ENCODE data around the gene IPPK.

IPPK gene

DNA sequence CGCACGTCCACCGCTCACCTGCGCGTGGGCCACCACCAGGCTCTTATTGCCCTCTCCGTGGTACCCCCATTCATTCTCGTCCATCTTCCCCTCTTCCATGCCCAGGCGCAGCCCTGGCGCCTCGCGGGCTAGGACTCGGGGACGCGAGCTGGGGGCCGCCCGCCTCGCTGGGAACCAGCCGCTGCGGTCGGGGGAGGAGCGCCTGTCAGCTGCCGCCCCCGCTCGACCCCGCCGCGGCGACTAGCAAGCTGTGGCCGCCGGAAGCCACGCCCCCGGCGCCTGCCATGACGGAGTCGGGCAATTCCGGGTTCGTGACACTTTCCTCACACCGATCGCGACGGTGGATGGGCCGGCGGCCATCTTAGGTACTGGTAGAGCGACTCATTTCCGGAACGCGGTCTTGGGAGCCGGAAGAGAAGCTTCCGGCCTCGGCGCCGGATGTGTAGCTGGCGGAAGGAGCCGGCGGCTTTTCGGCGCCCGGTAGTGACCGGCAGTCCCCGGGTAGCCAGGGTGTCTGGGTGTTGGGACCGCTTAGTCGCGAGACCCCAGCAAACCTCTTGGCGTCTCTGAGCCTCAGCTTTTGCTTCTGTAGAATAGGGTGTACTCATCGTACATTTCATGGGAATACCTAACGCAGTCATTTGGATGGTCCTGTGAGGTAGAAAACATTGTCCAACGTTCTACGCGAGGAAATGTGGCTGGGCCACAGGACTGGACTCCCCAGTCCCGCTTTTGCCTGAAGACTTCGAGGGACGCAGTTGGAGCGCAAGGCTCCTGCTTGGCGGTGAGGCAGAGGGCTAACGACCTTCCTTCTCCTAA lies at the start of gene IPPK (continued):
- no peak for TF ChIP-seq ZNF776 (tag by site-specific recombination; IDR thresholded peaks at IDR 0.05; ENCODE audit: borderline replicate concordance)
- peak; percentile 91 for TF ChIP-seq YY1 (tag by site-specific recombination; IDR thresholded peaks at IDR 0.05)
- TF ChIP-seq ZNF23 (tag by site-specific recombination; IDR thresholded peaks at IDR 0.05; ENCODE audit: borderline replicate concordance) = no peak
- TF ChIP-seq ZNF621 (tag by site-specific recombination; IDR thresholded peaks at IDR 0.05) = no peak
- TF ChIP-seq, protein P1, sequence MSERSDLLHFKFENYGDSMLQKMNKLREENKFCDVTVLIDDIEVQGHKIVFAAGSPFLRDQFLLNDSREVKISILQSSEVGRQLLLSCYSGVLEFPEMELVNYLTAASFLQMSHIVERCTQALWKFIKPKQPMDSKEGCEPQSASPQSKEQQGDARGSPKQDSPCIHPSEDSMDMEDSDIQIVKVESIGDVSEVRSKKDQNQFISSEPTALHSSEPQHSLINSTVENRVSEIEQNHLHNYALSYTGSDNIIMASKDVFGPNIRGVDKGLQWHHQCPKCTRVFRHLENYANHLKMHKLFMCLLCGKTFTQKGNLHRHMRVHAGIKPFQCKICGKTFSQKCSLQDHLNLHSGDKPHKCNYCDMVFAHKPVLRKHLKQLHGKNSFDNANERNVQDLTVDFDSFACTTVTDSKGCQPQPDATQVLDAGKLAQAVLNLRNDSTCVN (tag by site-specific recombination; optimal IDR thresholded peaks at IDR 0.05) = peak; percentile 86
- TF ChIP-seq, protein P2, sequence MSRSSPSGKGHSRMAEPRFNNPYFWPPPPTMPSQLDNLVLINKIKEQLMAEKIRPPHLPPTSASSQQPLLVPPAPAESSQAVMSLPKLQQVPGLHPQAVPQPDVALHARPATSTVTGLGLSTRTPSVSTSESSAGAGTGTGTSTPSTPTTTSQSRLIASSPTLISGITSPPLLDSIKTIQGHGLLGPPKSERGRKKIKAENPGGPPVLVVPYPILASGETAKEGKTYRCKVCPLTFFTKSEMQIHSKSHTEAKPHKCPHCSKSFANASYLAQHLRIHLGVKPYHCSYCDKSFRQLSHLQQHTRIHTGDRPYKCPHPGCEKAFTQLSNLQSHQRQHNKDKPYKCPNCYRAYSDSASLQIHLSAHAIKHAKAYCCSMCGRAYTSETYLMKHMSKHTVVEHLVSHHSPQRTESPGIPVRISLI (tag by site-specific recombination; IDR thresholded peaks at IDR 0.05) = no peak
- TF ChIP-seq, protein P3, sequence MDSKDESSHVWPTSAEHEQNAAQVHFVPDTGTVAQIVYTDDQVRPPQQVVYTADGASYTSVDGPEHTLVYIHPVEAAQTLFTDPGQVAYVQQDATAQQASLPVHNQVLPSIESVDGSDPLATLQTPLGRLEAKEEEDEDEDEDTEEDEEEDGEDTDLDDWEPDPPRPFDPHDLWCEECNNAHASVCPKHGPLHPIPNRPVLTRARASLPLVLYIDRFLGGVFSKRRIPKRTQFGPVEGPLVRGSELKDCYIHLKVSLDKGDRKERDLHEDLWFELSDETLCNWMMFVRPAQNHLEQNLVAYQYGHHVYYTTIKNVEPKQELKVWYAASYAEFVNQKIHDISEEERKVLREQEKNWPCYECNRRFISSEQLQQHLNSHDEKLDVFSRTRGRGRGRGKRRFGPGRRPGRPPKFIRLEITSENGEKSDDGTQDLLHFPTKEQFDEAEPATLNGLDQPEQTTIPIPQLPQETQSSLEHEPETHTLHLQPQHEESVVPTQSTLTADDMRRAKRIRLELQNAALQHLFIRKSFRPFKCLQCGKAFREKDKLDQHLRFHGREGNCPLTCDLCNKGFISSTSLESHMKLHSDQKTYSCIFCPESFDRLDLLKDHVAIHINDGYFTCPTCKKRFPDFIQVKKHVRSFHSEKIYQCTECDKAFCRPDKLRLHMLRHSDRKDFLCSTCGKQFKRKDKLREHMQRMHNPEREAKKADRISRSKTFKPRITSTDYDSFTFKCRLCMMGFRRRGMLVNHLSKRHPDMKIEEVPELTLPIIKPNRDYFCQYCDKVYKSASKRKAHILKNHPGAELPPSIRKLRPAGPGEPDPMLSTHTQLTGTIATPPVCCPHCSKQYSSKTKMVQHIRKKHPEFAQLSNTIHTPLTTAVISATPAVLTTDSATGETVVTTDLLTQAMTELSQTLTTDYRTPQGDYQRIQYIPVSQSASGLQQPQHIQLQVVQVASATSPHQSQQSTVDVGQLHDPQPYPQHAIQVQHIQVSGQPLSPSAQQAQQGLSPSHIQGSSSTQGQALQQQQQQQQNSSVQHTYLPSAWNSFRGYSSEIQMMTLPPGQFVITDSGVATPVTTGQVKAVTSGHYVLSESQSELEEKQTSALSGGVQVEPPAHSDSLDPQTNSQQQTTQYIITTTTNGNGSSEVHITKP (tag by site-specific recombination; IDR thresholded peaks at IDR 0.05) = no peak
- TF ChIP-seq, protein P4, sequence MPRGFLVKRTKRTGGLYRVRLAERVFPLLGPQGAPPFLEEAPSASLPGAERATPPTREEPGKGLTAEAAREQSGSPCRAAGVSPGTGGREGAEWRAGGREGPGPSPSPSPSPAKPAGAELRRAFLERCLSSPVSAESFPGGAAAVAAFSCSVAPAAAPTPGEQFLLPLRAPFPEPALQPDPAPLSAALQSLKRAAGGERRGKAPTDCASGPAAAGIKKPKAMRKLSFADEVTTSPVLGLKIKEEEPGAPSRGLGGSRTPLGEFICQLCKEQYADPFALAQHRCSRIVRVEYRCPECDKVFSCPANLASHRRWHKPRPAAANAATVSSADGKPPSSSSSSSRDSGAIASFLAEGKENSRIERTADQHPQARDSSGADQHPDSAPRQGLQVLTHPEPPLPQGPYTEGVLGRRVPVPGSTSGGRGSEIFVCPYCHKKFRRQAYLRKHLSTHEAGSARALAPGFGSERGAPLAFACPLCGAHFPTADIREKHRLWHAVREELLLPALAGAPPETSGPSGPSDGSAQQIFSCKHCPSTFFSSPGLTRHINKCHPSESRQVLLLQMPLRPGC (tag by site-specific recombination; IDR thresholded peaks at IDR 0.05) = no peak
- TF ChIP-seq ZNF768 (tag by site-specific recombination; IDR thresholded peaks at IDR 0.05) = 0 out of 2 replicates have a peak, but pooled peaks have one; percentile 24
- TF ChIP-seq, protein P5, sequence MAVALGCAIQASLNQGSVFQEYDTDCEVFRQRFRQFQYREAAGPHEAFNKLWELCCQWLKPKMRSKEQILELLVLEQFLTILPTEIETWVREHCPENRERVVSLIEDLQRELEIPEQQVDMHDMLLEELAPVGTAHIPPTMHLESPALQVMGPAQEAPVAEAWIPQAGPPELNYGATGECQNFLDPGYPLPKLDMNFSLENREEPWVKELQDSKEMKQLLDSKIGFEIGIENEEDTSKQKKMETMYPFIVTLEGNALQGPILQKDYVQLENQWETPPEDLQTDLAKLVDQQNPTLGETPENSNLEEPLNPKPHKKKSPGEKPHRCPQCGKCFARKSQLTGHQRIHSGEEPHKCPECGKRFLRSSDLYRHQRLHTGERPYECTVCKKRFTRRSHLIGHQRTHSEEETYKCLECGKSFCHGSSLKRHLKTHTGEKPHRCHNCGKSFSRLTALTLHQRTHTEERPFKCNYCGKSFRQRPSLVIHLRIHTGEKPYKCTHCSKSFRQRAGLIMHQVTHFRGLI (tag by site-specific recombination; IDR thresholded peaks at IDR 0.05) = no peak
- TF ChIP-seq, protein P6, sequence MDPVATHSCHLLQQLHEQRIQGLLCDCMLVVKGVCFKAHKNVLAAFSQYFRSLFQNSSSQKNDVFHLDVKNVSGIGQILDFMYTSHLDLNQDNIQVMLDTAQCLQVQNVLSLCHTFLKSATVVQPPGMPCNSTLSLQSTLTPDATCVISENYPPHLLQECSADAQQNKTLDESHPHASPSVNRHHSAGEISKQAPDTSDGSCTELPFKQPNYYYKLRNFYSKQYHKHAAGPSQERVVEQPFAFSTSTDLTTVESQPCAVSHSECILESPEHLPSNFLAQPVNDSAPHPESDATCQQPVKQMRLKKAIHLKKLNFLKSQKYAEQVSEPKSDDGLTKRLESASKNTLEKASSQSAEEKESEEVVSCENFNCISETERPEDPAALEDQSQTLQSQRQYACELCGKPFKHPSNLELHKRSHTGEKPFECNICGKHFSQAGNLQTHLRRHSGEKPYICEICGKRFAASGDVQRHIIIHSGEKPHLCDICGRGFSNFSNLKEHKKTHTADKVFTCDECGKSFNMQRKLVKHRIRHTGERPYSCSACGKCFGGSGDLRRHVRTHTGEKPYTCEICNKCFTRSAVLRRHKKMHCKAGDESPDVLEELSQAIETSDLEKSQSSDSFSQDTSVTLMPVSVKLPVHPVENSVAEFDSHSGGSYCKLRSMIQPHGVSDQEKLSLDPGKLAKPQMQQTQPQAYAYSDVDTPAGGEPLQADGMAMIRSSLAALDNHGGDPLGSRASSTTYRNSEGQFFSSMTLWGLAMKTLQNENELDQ (tag by site-specific recombination; IDR thresholded peaks at IDR 0.05; ENCODE audit: low read depth) = no peak
- TF ChIP-seq, protein P7, sequence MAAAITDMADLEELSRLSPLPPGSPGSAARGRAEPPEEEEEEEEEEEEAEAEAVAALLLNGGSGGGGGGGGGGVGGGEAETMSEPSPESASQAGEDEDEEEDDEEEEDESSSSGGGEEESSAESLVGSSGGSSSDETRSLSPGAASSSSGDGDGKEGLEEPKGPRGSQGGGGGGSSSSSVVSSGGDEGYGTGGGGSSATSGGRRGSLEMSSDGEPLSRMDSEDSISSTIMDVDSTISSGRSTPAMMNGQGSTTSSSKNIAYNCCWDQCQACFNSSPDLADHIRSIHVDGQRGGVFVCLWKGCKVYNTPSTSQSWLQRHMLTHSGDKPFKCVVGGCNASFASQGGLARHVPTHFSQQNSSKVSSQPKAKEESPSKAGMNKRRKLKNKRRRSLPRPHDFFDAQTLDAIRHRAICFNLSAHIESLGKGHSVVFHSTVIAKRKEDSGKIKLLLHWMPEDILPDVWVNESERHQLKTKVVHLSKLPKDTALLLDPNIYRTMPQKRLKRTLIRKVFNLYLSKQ (tag by site-specific recombination; IDR thresholded peaks at IDR 0.05; ENCODE audit: borderline replicate concordance) = no peak
- TF ChIP-seq, protein P8, sequence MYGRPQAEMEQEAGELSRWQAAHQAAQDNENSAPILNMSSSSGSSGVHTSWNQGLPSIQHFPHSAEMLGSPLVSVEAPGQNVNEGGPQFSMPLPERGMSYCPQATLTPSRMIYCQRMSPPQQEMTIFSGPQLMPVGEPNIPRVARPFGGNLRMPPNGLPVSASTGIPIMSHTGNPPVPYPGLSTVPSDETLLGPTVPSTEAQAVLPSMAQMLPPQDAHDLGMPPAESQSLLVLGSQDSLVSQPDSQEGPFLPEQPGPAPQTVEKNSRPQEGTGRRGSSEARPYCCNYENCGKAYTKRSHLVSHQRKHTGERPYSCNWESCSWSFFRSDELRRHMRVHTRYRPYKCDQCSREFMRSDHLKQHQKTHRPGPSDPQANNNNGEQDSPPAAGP (tag by site-specific recombination; IDR thresholded peaks at IDR 0.05) = no peak
- no peak for TF ChIP-seq ZNF24 (tag by site-specific recombination; IDR thresholded peaks at IDR 0.05)
- no peak for TF ChIP-seq ZNF366 (tag by site-specific recombination; conservative IDR thresholded peaks at IDR 0.05)
- TF ChIP-seq, protein P9, sequence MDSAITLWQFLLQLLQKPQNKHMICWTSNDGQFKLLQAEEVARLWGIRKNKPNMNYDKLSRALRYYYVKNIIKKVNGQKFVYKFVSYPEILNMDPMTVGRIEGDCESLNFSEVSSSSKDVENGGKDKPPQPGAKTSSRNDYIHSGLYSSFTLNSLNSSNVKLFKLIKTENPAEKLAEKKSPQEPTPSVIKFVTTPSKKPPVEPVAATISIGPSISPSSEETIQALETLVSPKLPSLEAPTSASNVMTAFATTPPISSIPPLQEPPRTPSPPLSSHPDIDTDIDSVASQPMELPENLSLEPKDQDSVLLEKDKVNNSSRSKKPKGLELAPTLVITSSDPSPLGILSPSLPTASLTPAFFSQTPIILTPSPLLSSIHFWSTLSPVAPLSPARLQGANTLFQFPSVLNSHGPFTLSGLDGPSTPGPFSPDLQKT (IDR thresholded peaks at IDR 0.05; ENCODE audit: borderline replicate concordance, low read depth, low read length) = peak; percentile 76; the same call in 1 of the 2 replicates
- TF ChIP-seq ZNF555 (tag by site-specific recombination; conservative IDR thresholded peaks at IDR 0.05) = no peak
- peak; percentile 53 for TF ChIP-seq ZXDB (tag by site-specific recombination; IDR thresholded peaks at IDR 0.05)

Measured in HEK293 (cell line).